Jurkat, Clone E6-1 (cell line): Measurements from ENCODE around the gene TAF10.

Experiments
- DNase-seq: peaks from one replicate; pipeline ENCODE4 v3.0.0-alpha.2; 2011; ENCODE audit warnings: low read depth, low spot score
- H3K4me3 ChIP-seq: 2 replicates; pipeline ENCODE4 v1.5.1; 2011; ENCODE audit warnings: mild to moderate bottlenecking, low read length, control low read depth, moderate library complexity

TAF10 gene

GRCh38 chr11:6613496-6613895 lies 1.5 kb upstream of the TAF10 start:
- no peak overlapping the region for H3K4me3 ChIP-seq
- no peak for DNase-seq

DNA sequence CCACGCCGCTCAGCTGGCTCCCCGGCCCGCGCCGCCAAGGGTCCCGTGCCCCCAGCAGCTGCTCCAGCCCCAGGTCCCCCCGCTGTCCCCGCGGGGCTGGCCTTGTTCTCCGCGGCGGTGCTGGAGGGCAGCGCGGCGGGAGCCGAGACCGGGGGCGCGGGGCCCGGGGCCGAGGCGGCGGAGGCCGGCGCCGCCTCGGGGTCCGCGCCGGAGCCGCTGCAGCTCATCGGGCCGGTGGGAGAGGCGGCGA lies 128 bp downstream of the TAF10 start:
- no peak for DNase-seq
- peak overlapping the region; percentile 90 for H3K4me3 ChIP-seq

GRCh38 chr11:6611092-6611962 lies 689 bp downstream of the TAF10 start:
- no peak for DNase-seq

GRCh38 chr11:6610591-6610990 lies 1.4 kb downstream of the TAF10 start:
- H3K4me3 ChIP-seq, result peak overlapping the region; percentile 90
- no peak for DNase-seq

More at GRCh38 chr11:6611092-6611962, 689 bp downstream of the TAF10 start:
- H3K4me3 ChIP-seq, result peak overlapping the region; percentile 90

GRCh38 chr11:6609502-6610015 lies 2.5 kb downstream of the TAF10 start:
- DNase-seq, result no peak
- no peak overlapping the region for H3K4me3 ChIP-seq

GRCh38 chr11:6608726-6609501 lies 3.1 kb downstream of the TAF10 start:
- no peak for DNase-seq

GRCh38 chr11:6608011-6608410 lies 4.0 kb downstream of the TAF10 start:
- DNase-seq, result no peak
- no peak overlapping the region for H3K4me3 ChIP-seq

More at GRCh38 chr11:6608726-6609501, 3.1 kb downstream of the TAF10 start:
- no peak overlapping the region for H3K4me3 ChIP-seq

DNA sequence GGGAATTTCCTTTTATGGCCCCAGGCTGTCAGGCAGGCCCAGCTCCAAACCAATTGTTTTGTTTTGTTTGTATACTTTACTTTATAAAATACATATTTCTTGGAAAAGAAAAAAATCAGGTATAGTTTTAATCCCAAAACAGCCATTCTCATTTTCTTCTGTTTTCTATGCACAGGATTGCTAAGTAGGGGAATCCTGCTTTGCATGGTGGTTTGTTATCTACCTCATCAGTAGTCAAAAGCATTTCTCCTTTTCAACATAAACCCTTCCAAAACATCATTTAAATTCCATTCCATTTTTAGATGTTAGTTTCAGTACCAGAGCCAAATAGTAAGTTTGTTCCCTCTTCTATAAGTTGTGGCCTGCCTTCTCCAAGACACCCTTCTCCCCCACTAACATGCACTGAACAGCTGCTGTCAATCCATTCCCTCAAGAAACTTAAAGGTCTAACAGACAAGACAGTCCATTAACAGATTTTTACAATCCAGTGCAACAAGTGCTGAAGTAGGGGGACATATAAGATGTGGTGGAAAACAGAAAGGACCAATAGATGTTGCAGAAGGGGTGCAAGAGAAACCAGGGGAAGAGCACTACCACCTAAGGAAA lies 4.7 kb downstream of the TAF10 start:
- H3K4me3 ChIP-seq, result no peak overlapping the region
- DNase-seq, result no peak

DNA sequence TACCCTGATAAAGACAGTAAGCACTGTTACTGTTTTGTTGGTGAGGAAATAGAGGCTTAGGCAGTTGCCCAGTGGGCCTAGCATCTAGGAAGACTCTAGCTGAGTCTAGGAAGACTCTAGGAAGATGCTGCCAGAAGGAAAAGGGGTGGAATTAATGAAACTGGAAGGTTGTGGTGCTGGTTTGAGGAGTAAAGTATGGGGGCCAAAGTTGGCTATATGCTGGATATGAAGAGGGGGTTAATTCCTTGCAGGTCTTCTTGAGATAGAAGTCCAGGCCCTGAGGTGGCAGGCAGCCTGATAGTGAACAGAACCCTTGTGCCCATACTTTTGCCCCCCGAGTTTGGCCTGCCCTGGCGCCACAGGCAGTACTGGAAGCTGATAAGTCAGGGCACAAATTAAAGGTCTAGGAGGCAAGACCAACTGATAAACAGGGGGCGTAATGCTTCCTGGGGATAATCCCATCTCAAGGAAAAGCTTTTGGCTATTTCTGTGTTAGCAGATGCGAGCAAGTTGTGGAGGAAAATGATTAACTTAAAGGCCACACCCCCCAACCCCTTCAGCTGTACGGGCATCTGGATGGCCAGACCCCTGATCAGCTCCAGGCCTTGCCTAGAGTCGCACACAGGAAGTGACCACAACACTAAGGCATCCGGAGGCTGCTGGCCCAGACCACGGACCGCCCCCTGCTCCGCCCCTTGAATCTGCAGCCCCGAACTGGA lies 5.4 kb downstream of the TAF10 start:
- no peak overlapping the region for H3K4me3 ChIP-seq
- DNase-seq, result no peak

GRCh38 chr11:6604790-6605189 lies 7.2 kb downstream of the TAF10 start:
- DNase-seq, result no peak
- peak overlapping the region; percentile 67 for H3K4me3 ChIP-seq

DNA sequence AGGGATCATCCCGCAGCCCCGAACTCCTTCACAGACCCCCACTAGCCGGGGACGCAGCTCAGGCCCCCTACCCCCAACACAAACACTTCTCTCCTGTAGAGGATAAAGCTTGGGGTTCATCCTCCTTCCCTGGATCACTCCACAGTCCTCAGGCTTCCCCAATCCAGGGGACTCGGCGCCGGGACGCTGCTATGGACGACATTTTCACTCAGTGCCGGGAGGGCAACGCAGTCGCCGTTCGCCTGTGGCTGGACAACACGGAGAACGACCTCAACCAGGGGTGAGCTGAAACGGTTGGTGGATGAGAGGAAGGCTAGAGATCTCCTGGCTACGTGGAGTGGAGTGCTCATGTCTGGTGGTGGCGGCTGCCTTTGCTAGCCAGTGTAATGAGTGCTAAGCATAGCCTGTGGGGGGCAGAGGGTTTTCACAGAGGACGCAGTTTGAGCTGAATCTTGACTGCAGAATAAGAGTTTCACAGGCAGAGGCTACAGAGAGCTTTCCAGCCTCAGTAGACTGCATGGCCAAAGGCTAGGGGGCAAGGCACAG lies 7.9 kb downstream of the TAF10 start:
- DNase-seq, result peak; percentile 54
- H3K4me3 ChIP-seq, result peak overlapping the region; percentile 67

DNA sequence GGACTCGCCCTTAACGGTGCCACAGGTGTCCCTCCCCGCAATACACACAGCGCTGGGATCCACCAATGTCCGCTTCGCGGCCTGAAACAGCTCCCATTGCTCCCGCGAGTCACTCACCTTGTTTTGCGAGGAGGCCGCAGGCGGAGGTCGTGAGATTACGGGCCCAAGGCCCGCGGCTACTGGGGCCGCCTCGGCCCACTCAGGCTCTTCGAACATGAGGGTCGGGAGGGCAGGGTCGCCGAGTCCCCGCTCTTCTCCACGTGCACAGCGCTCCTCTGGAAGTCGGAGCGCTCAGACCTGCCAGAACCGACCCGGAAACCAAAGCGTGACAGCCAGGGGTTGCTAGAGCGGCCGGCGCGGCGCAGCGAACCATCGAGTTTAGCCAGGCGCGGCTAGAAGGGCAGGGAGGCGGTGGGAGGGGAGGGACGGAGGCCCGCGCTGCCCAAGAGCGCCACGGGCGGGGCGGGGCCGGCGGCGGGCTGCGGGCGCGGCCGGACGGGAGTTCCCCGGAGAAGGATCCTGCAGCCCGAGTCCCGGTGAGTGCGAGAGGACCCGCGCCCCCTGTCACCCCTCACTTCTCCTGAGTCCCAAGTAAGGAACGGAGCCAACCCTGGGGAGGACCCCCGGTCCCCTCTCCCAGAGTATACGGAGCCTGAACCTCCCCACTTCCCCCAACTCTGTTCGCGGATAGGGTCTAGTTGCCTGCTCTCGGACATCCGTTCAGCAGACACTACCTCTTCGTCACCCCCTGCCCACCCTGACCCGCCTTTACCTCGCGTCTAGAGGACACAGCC lies 8.5 kb downstream of the TAF10 start, which contains the start of the genes ILK and RRP8:
Gene ILK (plus strand): TSS at position 488 of the 794 bp plus-strand sequence. CDS start 498 bp downstream, outside the sequence.
Gene RRP8 (minus strand): TSS at position 330 of the 794 bp plus-strand sequence. CDS start 114 bp downstream, at position 216.
- peak; percentile 58 for DNase-seq
- H3K4me3 ChIP-seq, result peak within 1 kb of the TSS; percentile 67

- H3K4me3 ChIP-seq, result peak overlapping the region; percentile 67
- DNase-seq, result no peak
Observed at GRCh38 chr11:6602096-6602940, 9.7 kb downstream of the TAF10 start.

DNA sequence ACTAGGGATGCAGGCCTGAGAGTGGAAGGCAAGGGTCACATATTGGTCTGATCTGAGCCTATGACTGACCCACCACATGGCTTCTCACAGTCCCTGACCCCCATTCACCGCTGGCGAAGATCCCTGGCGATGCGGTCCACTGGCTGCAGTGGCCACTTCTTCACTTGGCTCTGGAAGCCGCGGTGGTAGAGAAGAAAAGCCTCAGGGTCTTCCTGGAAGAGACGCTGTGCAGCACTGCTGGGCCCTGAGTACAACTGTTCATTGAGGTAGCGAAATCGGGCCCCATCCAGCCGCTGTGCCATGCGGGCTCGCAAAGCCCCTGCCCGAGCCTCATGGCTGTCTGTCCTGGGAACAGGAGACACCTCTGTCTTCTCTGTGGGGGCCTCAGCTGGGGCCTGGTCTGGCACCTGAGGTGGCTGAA lies 11.0 kb downstream of the TAF10 start:
- no peak overlapping the region for H3K4me3 ChIP-seq
- DNase-seq, result no peak

GRCh38 chr11:6599881-6600390 lies 12.1 kb downstream of the TAF10 start:
- DNase-seq, result no peak
- no peak overlapping the region for H3K4me3 ChIP-seq

- no peak overlapping the region for H3K4me3 ChIP-seq
- no peak for DNase-seq
Observed at GRCh38 chr11:6599449-6599848, 12.6 kb downstream of the TAF10 start.

GRCh38 chr11:6598555-6598954 lies 13.5 kb downstream of the TAF10 start:
- DNase-seq, result no peak
- no peak overlapping the region for H3K4me3 ChIP-seq
